Dermis blood vessel endothelial cell (primary cell): Measurements from ENCODE around the gene TNFRSF4. TPM values are rescaled to one million over a fixed set of nuclear protein-coding genes. Genes with fewer than 3 reads are reported as not detected.
"Not testable (repeated sequence)": the region's sequence is repeated elsewhere in the genome, so short reads cannot be mapped to it uniquely, and the experiment has no call there.

Source experiments
- DNase-seq: peaks from one replicate; pipeline ENCODE4 v3.0.0; 2010
- total RNA-seq: library from RNA; depleted of rRNA; stranded (reverse); fragments of >200 nt; gene quantifications from 2 replicates; pipeline ENCODE4 v1.2.3, GENCODE V29; 2014

The TNFRSF4 gene
- total RNA-seq, 1 donor from 2014 or later, result 4.8 TPM

DNA sequence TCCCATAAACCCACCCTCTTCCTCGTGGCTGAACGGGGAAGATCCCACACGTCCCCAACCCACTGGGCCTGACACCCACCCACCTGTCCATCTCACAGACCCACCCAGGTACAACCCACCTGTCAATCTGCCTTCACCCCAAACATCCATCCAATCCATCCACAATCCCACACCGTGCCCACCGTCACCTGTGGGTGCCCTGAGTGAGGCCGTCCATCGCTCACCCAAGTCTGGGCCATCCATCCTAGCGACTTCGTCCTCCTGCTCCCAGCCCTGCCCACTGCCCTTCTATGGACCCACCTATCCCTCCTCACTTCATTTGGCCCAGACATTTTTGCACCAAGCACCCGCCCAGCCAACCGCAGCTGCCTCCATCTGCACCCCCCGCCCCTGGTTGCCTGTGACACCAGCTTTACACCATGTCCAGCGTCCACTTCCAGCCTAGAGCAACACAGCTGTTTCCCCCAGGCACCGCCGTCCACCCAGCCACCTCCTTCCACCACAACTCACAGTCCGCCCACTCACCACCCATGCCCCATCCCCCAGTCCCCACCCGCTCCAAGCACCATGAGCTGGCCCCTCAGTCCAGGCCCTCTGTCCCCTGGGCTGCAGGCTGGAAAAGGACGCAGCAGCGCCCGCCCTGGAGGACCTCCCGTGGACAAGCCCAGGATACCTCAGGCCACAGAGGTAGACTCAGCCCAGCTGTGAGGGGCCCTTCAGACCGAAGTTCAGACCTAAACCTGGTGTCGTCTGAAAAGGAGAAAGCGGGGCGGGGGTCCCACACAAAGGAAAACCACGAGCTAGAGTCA, 32.6 kb downstream of the TNFRSF4 start:
- DNase-seq, result no peak

DNA sequence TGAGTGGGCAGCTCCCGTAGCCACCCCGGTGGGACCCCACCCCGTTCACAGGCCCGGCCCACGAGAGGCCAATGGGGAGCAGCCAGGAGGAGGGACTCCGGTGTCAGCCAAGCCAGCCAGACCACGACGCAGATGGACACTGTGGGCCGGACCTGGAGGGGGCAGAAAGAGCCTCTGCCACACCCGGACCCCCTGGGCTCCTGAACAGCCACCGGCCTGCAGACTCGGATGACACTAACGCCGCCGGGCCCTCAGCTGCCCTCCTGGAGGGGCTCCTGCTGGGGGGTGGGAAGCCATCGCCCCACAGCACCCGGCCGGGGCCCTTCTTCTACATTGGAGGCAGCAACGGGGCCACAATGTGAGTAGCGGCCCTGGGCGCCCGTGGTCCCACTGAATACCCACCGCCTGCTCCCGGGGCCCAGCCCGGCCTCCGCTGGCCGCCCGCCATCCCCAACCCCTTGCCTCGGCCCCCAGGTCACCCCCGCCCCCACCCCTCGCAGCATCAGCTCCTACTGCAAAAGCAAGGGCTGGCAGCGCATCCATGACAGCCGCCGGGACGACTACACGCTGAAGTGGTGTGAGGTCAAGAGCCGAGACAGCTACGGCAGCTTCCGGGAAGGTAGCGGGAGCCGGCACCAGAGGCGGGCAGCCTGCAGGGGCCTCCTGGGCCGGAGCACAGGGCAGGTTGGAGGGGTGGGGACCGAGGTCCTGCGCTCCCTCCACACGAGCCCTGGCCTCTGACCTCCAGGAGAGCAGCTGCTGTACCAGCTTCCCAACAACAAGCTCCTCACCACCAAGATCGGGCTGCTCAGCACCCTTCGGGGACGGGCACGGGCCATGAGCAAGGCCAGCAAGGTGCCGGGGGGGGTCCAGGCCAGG, 33.7 kb downstream of the TNFRSF4 start:
- no peak for DNase-seq

DNA sequence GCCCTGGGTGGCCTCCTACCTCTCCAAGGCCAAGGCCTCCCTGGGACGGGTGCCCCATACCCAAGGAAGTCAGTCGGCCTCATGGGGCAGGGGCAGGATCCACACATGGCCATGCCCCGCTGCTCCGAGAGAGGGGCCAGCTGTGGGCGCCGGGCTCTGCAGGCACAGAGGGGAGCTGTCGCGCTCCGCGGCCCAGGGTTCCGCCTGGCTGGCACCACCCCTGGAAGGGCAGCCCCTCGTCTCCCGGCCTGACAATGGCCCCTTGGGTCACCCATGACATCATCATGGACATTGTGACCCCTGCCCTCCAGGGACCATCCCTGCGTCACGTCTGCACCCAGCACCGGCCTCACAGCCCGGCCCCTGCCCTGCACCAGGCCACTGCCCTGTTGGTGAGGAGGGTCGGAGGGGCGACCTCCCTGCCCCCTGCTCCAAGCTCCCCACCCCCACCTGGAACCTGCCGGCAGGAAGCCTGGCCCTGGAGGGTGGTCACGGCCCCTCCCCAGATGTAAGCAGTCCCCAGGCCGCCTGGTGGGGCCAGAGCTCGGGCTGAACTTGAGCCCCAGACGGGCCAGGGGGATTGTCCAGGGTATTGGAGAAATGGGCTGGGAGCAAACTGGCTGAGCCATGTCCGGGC, 34.5 kb downstream of the TNFRSF4 start:
- DNase-seq, result no peak

DNA sequence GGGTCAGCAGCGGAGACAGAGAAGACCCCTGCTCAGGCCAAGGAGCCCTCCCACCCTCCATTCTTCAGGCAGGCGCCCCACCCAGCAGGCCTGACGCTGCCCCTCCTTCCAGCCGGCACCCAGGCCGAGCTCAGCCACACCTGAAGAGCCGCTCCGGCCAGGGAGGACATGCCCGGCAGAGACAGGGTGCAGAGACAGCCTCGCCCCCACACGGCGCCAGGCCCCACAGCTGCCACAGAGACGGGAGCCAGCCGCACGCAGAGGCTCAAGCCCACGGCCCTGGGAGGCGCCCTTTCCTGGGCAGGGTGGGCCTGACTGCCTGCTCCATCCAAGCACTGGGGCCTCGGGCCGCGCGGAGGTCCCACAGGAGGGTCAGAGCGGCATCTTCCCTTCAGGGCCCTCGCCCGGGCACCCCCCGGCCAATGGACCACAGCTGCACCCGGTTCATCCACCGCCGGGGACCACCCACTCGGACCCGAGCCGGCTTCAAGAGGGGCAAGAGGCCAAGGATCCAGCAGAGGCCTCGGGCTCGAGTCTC, 35.1 kb downstream of the TNFRSF4 start:
- no peak for DNase-seq

DNA sequence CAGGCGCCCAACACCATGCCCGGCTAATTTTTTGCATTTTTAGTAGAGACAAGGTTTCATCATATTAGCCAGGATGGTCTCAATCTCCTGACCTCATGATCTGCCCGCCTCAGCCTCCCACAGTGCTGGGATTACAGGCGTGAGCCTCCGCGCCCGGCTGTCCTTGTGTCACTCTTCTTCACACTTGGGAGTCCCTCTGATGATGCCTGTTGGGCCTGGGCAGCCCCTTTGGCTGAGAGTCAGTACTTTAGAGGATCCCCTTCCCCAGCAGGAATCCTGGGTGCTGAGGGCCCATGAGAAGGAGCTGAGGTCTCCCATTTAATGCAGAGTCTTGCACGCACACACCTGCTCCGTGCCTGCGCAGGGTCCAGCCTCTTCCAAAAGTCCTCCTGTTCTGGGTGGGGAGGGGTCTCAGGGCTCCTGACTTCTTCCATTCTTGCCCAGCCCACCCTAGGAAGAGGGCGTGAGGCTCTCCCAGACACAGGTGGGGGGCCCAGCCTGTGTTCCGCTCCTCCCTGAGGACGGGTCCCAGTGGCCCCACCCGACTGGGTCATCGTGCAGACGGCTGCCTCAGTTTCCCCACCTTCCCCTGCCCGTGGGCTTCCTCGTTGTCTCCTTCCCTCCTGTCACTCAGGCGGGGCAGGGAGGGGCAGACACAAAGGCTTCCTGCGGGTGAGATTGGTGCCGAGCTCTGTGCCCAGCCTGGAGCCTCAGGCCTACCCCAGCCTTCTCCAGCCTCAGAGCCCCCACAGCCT, 36.3 kb downstream of the TNFRSF4 start:
- DNase-seq, result no peak

DNA sequence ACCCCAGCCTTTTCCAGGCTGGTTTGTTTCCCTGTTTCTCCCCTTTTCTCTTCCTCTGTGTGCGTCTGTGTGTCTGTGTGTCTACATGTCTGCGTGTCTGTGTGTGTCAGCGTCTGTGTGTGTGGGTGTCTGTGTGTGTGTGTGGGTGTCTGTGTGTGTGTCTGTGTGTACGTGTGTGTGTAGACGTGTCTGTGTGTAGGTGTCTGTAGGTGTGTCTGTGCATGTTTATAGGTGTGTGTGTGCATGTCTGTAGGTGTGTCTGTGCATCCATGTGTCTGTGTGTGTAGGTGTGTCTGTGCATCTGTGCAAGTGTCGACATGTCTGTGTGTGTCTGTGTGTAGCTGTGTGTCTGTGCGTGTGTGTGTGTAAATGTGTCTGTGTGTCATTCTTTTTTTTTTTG, 37.0 kb downstream of the TNFRSF4 start:
- no peak for DNase-seq

DNA sequence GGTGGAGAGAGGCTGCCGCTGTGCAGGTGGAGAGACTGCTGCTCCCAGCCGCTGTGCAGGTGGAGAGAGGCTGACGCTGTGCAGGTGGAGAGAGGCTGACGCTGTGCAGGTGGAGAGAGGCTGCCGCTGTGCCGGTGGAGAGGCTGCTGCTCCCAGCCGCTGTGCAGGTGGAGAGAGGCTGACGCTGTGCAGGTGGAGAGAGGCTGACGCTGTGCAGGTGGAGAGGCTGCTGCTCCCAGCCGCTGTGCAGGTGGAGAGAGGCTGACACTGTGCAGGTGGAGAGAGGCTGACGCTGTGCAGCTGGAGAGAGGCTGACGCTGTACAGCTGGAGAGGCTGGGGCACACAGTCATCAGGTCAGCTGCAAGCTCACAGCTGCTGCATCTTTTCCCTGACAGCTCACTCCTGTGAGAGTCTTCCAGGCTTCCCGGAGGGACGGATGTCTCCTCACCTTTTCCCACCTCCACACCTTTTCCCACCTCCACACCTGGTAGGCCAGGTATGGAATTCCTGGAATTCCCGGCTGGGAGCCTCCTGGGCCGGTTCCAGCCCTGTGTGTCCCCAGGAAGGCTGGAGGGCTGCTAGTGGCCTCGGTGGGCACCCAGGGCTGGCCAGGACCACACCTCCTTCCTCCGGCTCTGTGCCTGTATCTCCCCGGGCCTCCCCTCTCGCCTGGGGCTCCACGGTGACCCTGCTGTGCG, 37.7 kb downstream of the TNFRSF4 start:
- not testable (repeated sequence) for DNase-seq

DNA sequence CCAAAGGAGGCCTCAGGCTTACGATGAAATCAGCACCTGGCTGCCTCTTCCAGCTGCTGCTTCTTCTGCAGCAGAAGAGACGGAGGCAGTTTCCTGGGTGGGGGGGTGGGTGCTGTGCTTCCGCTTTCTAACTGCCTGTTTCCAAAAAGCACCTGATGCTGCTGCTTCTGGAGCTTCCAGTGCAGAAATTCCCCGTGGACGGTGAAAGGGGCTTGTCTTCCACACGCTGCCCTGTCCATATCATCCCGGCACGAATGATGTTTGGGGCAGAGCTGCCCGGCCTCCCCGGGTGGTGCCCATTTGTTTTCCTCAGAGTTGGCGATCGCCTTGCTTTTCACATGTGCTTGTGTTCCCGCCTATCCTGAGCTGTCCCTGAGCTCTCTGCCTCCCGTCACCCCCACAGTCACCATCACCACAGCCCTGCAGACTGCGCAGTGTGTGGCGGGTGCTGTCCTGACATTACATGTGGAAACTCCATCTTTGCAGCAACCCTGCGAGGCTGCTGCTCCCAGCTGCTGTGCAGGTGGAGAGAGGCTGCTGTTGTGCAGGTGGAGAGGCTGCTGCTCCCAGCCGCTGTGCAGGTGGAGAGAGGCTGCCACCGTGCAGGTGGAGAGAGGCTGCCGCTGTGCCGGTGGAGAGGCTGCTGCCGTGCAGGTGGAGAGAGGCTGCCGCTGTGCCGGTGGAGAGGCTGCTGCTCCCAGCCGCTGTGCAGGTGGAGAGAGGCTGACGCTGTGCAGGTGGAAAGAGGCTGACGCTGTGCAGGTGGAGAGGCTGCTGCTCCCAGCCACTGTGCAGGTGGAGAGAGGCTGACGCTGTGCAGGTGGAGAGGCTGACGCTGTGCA, 38.5 kb downstream of the TNFRSF4 start:
- no peak for DNase-seq

DNA sequence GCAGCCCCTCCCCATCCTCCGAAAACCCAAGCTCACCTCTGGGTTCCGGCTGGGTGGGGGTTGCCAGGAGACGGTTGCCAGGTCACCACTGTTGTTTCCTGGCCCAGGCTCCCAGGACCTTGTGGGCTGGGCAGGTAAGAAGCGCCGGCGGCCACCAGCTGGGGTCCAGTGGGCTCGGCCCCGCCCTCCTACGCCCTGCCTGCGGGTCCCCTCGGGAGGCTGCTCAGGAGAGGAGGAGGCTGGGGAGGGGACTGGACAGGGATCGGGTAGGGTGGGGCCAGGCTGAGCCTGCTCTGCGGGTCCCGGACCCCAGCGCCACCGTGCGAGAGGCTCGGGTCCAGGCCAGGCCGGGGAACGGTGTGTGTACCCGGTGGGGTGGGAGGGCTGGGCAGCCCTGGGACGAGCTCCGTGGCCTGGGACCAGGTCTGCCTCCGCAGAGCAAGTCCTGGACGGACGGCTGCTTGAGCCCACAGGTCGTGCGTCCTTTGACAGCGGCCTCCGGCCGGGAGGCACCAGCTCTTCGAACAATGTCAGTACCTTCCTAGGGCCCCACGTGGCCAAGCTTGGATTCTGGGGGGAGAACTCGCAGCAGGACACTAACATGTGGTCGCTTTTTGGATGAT, 40.0 kb downstream of the TNFRSF4 start, which contains the start of gene TTLL10:
Gene TTLL10, plus strand, starts transcription at position 88 of the 623 bp plus-strand sequence. CDS start 5,336 bp downstream, outside the sequence.
- DNase-seq, result no peak

DNA sequence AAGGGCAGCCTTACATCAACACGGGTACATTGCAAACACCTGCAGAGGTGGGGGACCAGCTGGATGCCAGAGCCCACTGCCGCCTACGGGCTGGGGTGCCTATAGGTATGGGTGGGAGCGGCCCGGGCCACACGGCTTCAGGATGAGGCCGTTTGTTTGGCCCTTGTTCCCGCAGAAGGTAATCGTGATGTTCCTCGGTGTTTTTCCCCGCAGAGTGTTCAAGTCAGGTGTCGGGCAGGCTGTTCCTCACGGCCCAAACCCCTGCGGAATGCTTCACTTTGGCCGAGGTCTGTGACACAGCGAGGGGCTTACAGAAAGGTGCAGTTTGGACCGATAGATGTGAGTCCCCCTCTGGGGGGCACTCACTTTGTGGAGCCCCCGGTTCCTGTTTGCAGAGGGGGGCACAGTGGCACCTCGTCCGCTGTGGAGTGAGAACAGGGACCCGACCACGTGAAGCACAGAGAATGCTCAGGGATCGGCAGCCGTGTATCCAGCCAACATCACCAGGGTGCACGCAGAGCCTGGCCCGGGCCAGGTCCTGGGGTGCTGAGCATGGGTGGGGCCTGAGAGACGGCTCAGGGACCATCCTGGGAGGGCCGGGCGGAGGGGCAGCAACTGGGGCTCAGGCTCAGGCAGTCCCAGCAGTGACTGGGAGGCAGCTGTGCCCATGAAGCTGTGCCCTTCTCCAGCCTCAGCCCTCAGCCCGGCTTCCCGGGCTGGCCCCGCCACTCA, 40.7 kb downstream of the TNFRSF4 start:
- DNase-seq, result no peak

DNA sequence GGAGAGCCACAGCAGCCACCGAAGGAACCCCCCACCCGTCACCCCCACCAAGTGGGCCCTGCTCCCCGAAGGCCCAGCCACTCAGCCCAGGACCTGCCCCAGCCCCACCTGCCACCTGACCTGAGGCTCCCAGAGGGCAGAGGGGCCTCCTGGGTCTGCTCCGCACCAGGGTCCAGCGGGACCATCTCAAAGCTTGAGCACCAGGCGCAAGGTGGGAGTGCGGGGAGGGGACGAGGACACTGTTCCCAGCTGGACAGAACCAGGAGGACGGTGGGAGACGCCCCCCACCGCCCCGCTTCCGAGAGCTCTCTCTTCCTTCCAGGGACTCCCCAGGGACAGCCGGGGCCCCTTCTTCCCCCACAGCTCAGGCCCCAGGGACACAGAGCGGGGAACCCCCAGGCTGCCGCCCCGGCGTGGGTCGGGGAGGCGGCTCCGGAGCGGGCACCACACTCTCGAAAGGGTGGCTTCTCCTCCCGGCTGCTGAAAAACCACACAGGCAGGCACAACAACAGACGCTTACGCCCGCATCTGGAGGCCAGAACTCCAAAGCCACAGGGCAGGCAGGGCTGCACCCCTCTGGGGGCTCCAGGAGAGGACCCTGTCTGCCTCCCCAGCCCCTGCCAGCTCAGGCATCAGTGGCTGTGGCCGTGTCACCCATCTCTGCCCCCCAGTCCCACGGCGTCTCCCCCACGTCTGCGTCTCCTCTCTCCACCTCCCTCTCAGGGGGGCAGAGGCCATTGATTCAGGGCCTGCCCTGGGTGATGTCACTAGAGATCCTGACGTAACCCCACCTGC, 42.2 kb downstream of the TNFRSF4 start:
- no peak for DNase-seq

DNA sequence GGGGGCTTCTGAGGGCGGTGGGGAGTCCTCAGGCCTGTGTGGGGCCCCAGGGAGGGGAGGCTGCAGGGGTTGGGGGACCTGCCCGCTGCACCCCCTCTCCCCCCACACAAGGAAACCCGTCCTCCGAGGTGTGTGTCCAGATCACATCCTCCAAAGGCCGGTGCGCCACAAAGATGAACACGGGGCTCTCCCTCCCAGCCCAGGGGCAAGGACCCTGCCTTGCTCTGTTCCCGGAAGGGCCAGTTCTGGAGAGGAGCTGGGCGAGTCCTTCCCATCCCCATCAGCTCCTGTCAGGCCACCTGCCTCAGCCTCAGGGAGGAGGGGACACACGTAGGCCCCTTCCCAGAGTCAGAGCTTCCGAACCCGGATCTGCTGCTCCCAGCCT, 42.8 kb downstream of the TNFRSF4 start:
- no peak for DNase-seq

DNA sequence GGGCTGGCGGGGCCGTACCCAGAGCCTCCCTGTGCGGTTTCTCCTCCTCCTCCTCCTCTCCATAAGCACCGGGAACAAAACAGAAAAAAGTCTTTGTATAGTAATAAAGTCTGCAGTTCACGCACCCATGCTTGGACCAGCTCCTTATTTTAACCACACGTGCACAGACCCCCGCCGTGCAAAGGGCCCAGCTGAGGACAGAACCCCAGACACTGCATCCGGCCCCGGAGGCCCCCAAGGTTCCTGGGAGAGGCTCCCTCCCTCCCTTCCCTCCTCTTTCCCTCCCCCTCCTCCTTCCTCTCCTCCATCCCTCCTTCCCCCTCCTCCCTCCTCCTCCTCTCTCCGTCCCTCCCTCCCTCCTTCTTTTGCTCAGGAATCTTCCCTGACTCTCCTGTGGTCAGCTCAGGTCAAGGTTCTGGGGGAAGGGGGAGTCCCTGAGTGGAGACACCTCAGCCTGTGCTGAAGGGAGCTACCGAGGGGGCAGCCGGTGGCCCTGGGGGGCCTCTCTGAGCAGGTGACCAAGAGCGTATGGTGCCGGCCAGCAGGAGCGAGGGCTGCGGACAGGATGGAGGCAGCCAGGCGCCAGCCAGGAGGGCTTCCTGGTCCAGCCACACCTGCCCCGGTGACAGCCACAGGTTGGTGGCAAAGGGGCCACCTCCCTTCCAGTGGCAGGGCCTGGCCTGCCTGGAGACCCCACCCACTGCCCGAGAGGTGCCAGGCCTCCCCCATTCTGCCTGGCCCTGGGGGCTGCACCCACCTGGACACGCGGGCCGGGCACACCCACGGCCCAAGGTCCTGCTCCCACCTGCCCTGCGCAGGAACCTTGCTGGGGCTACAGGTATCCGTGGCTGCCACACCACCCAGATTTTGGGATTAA, 43.5 kb downstream of the TNFRSF4 start:
- no peak for DNase-seq

DNA sequence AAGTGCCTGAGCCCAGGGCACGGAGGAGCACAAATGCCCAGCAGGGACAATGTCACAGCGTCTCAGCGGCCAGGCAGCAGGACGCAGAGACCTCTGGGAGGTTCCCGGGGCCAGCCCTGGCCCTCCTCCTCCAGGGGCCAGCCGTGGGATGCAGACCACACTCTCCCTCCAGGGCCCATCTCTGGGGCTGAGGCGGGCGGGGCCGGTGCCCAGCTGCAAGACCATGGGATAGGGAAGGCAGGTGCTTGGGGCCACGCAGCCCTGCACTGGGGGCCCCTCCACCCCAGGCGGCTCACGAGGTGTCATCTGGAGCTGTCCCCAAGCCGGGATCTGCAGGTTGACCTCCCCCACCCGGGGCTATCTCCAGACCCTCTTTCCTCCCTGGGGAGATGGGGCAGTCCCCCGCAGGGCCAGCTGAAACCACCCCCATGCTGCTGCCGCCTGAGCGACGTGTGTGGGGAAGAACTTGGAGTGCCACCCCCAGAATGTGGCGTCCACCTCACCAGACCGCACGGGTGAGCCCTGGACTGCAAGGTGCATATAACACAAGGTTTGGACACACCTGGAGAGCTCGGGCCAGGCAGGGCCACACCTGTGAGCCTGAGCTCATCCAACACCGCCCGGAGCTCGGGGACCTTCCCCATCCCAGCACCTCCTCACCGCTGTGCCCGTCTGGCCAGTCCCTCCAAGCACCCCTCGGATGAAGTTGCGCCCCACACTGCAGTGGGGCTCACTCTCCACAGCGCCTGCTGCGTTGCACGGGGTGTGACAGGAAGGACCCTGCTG, 44.3 kb downstream of the TNFRSF4 start:
- DNase-seq, result no peak

DNA sequence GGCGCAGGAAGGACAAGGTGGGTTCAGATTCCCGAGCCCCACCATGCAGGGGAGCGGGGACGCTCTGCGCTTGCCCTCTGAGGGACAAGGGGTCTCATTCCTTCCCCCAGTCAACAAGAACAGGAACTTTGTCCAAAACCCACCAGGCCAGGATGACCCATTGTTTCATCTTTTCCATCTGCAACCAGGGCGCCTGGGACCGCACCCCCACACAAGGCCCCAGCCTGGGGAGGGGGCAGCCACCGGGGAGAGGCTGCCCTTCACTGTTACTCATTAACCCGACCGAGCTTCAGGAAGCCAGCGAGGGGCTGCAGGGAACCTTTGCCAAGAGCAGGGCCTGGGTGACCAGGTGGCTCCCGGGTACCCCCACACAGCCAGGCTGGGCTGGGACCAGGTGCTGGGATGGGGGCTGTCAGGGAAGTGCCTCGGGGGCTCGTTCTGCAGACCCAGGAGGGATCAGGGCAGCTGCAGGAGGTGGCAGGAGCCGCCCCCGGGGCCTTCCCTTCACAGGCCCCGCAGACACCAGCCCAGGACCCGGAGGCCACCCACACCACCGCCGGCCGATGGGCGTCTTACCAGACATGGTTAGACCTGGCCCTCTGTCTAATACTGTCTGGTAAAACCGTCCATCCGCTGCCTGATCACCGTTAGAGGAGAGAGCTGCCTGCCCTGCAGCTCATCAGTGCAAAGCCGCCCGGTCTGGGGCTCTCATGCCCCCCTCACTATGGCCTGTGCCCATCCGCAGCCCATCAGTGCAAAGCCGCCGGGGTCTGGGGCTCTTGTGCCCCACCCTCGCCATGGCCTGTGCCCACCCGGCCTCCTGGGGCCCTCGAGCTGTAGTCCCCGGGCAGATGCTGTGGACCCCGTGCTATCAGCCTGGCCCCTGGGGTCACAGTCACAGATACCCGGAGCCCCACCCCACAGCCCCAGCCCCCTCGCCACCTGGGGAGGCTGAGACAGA, 45.2 kb downstream of the TNFRSF4 start:
- DNase-seq, result no peak
